Stimulated activated CD8-positive, alpha-beta memory T cell treated with anti-CD3 and anti-CD28 coated beads, Interleukin-15, amount 100 ng/mL, for 24 hours (primary cell): Measurements from ENCODE around the gene CCDC183.
"Not testable (repeated sequence)": the region's sequence is repeated elsewhere in the genome, so short reads cannot be mapped to it uniquely, and the experiment has no call there.

ENCODE experiments used
- DNase-seq: peaks from one replicate; pipeline ENCODE4 v3.0.0-alpha.2; 2020; ENCODE audit warnings: low read depth

The CCDC183 gene

DNA sequence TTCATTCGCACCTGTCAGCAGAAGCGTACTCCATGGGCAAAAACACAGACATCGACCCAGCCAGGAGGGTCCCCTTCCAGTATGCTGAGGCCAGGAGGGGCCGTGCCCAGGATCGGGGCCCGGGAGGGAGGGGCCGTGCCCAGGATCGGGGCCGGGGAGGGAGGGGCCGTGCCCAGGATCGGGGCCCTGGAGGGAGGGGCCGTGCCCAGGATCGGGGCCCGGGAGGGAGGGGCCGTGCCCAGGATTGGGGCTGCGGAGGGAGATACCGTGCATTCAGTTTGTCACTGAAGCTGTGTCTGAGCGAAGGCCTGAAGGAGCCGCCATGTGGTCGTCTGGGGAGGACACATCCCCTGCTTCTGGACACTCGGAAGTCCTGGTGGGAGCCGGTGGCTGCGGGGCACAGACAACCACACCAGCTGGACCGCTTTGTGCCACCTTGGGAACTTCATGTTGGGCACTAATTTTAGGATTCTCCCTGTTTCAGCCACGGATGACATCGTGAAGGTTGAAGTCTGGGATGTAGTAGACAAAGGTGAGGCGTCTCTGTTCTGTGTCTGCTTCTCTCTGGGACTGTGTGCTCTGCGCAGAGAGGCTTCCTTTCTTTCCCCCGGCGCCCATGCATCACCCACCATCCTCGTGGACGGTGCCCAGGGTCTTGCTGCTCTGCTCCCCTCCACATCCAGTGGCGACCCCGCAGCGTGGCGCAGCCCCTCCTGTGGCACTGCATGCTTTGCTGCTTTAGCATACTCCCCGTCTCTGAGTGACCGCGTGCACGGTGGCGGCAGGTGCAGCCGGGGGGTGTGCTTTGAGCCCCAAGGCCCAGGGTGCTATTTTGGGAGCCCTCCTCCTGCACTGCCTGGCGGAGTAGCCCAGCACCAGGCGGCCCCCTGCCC lies 29.4 kb downstream of the CCDC183 start:
- DNase-seq, result no peak

DNA sequence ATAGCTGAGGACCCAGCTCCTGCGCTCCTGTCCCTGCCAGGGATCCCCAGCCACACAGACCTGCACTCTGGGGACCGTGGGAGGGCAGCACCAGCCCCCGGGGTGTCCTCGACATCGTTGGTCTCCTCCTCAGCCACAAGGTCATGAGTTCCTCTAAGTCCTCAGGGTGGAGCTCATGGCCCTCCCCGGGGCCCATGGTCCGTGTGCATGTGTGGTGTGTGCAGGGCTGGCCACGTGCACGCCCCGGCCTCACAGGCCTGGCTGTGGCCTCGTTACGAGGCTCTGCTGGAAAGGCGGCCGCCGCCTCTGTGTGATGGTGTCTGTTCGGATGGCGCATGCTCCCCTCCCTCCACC lies 30.0 kb downstream of the CCDC183 start:
- DNase-seq, result no peak

DNA sequence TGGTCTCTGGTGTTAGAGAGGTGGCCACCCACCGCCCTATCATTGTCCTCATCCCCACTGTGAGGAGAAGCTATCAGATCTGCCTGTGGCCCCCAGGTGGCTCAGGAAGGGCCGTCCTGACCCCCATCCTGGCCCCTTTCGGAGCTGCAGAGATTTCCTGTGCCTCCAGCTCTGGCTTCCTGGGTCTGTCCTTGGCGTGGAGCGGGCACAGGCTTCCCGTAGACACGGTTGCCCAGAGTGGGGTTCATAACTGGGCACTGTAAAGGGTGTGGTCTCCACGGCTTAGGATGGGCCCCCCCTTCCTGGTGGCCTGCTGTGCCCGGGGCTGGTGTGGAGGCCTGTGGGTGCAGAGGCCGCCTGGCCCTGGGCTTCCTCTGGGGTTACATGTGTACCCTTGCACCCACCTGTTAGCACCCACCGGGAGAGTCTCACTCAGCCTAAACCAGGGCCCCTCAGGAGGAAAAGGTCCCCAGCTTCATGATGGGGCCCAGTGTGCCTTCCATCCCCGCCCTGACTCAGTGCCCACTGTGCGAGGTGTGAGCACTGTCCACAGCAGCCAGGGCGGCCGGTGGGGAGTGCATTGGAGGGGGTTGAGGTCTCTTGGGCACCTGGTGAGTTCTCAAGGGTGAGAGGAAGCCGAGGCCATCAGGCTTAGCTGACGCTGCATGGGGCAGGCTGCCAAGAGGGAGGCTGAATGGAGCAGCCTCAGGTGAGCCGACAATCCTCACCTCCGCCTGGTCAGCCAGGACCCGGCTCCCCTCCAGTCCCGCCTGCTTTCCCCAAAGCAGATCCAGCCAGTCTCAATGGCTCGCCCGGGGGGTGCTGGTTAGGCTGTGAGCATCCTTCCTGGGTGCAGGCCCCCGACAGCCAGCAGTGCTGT lies 30.8 kb downstream of the CCDC183 start:
- no peak for DNase-seq

DNA sequence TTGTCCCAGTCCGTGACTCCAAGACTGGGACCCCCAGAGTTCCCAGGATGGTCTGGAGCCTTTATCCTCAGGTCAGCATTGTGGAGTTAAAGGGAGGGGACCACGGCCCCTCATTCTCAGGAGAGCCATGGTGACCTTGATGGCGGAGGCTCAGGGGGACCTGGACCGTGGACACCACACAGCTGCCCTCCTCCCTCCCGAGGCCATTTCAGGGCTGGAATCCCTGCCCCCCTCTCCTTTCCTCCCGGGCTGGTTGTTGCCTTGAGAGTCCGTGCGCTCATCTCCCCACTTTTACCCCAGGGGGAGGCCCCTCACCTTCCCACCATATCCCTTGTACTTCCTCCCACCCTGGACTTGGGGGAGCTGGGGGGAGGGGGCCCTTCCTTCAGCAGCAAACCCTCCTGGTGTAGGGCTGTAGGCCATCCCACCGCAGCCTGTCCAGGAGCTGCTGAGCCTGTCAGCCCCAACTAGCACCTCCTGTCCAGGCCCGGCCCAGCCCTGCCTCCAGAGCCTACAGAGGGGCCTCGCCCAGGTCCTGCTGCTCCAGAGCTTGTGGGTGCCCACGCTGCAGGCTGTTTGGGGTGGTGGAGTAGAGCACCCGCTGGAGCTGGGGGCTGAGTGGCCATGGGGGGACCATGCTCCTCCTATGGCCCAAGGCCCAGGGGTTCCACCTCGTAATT lies 31.8 kb downstream of the CCDC183 start:
- DNase-seq, result no peak

DNA sequence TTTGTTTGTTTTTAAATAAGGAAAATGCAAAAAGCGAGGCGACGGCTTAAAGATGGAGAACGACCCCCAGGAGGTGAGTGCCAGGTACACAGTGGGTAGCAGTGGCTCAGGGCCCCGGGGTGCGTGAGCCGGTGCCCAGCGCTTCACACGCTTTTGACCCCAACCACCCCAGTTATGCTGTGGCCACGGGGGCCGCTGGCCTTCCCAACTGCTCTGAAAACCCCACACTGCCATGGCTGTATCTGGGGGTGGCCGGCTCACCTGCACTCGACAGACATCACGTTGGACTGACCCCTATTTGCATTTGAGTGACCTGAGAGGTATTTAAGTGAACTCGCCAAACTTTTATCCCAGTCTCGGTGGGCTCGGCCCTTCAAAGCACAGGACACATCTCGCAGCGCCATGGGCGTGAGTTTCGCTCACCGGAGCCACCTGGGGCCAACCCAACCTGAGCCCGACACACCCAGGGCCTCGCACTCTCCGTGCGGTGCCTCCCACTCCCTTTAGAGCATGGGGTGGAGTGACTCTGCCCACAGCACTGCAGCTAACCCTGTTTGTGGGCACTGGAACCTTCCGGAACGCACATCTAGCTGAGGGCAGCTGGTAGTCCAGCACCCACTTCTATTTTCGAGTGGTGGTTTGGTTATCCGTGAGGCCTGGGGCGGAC lies 32.5 kb downstream of the CCDC183 start:
- no peak for DNase-seq

- no peak for DNase-seq
Measured at GRCh38 chr9:136829412-136829811, 33.3 kb downstream of the CCDC183 start.

DNA sequence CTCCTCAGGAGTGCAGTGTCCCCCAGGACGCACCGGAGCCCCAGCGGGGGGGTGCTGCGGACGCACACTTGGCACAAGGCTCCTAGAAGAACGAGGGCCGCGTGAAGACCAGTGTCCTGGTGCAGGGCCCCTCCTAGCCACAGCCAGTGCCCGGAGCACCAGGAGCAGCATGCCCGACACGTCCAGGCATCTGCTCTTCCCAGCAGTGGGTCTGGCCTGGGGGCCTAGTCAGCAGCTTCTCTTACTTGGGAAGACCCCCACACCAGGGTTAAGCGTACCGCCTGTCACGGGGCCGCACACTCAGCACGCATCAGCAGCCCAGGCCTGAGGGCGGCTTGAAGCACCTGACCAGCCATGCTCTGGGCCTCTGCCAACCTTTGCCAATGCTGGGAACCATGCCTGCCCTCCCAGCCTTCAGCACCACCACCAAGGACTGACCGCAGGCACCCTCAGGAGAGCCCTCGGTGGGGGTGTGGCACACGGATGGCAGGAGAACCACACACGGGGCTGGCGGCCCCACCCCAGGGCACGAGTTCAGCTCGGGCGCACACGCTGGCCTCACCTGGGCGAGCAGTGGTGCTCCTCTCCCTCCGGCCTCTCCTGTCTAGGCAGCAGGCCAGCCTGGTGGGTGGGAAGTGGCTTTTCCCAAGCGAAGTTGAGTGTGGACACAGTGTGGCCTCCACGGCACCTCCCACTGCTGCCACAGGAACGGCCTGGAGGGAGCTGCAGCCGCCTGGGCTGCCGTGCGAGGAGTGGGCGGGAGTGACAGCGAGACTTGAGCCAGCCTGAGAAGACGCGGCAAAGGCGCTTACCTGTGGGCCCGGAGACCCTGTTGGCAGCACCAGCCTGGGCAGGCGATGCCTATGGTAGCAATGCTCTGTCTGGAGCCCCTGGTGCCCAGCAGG lies 34.1 kb downstream of the CCDC183 start:
- DNase-seq, result no peak

- no peak for DNase-seq
Measured at GRCh38 chr9:136831002-136831719, 35.0 kb downstream of the CCDC183 start.

- DNase-seq, result no peak
Measured at GRCh38 chr9:136831720-136832104, 35.6 kb downstream of the CCDC183 start.

DNA sequence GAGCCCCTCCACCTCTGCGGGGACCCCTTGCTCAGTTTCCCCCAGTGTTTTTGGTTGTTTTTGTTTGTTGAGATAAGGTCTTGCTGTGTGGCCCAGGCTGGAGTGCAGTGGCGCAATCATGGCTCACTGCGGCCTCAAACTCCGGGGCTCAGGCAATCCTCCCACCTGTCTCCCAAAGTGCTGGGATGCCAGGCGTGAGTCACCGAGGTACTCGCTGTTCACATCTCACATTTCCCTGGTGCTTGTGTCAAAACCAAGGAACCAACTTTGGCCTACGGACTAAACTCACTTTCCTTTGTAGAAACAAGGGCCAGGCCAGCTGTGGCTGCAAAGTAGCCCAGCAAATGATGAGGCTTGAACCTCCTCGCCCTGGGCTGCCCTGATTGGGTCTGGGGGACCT lies 36.4 kb downstream of the CCDC183 start:
- no peak for DNase-seq

- DNase-seq, result not testable (repeated sequence)
Measured at GRCh38 chr9:136833381-136834048, 37.4 kb downstream of the CCDC183 start.

GRCh38 chr9:136835162-136835931 lies 39.2 kb downstream of the CCDC183 start:
- no peak for DNase-seq

GRCh38 chr9:136835932-136836904 lies 40.1 kb downstream of the CCDC183 start:
- DNase-seq, result no peak

DNA sequence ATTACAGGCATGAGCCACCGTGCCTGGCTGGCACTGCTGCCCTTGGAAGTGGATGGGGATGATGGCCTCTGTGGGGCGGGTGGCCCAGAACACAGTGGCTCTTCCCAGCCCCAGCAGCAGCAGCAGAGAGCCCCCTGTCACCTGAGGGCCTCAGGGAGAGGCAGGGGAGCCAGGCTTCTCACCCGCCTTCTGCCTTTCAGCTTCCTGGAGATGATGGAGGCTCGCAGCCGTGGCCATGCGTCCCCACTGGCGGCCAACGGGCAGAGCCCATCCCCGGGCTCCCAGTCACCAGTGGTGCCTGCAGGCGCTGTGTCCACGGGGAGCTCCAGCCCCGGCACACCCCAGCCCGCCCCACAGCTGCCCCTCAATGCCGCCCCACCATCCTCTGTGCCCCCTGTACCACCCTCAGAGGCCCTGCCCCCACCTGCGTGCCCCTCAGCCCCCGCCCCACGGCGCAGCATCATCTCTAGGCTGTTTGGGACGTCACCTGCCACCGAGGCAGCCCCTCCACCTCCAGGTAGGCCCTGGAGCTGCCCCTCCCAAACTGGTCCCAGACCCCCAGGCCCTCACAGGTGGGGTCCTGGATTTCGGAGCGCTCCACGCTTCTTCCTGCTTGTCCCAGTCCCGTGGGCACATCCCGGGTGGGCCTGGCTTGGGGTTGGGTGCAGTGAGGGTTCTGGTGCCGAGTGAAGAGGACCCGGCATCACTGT lies 41.2 kb downstream of the CCDC183 start:
- DNase-seq, result no peak

- not testable (repeated sequence) for DNase-seq
Measured at GRCh38 chr9:136837856-136838277, 41.7 kb downstream of the CCDC183 start.

DNA sequence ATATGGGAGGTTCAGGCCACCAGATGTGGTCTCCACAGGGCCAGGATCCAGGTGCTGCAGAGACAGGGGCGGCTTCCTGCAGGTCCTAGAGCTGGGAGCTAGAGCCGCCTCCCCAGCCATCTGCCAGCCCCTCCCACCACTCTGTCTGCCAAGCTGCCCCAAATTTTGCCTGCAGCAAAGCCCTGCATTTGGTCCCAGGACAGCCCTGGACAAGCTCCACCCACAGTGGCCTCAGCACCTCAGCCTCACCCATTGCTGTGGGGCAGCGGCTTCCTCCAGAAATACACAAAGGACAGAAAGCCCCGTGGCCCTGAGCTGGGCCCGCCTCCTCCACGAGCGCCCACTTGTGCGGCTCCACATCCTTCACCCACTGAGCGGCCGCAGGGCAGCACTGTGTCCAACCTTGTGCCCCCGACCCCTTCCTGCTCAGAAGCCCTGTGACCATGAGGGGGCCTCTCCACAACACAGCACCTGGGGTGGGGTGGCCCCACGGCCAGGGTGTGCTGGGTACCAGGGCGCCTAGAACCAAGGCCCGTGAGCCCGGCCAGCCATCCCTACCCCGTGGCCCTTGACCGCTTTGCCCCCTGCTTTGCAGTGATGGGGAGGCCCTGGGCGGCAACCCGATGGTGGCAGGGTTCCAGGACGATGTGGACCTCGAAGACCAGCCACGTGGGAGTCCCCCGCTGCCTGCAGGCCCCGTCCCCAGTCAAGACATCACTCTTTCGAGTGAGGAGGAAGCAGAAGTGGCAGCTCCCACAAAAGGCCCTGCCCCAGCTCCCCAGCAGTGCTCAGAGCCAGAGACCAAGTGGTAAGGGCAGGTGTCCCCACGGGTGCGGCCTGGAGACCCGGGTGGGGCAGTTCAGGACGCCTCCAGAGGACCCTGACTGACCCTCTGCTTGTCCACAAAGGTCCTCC lies 42.4 kb downstream of the CCDC183 start:
- no peak for DNase-seq
